Kidney (tissue), 14 donors: Measurements from ENCODE around the gene NKX2-2. TPM values are rescaled to one million over a fixed set of nuclear protein-coding genes. Genes with fewer than 3 reads are reported as not detected.

Experiments used
- DNase-seq, 5 donors: peaks; one replicate each; pipeline ENCODE4 v3.0.0-alpha.2; 2013 to 2020
- FAIRE-seq: peaks from 2 replicates; lab custom pipeline; 2012; peaks lifted over from hg19 to GRCh38; lab: Jason Lieb, UNC
- H3K27ac ChIP-seq, 2 donors: one replicate each; pipeline ENCODE4 v1.7.0; 2013; ENCODE audit warnings: low read depth in 2 of 2, low read length in 2 of 2, inconsistent platforms in 1 of 2
- H3K27me3 ChIP-seq: one replicate; pipeline ENCODE4 v1.7.1; 2013; ENCODE audit warnings: low read length, inconsistent platforms; ENCODE audit not compliant: control insufficient read depth, insufficient read depth
- H3K36me3 ChIP-seq, 3 donors: one replicate each; pipeline versions ENCODE4 v1.7.0 to v1.7.1; 2013; ENCODE audit warnings: low read length in 3 of 3, control low read depth in 1 of 3, inconsistent platforms in 1 of 3; ENCODE audit not compliant: insufficient read depth in 3 of 3, control insufficient read depth in 2 of 3
- H3K4me1 ChIP-seq, 3 donors: one replicate each; pipeline versions ENCODE4 v1.7.0 to v1.7.1; 2013; ENCODE audit warnings: low read length in 3 of 3, inconsistent platforms in 1 of 3, low read depth in 1 of 3; ENCODE audit not compliant: control insufficient read depth in 2 of 3, insufficient read depth in 2 of 3
- H3K4me3 ChIP-seq, 3 donors: one replicate each; pipeline versions ENCODE4 v1.7.0 to v1.8.1; 2013; ENCODE audit warnings: low read length in 3 of 3, control low read depth in 1 of 3, inconsistent platforms in 1 of 3
- H3K9ac ChIP-seq, 3 donors: one replicate each; pipeline versions ENCODE4 v1.7.0 to v1.7.1; 2013; ENCODE audit warnings: low read length in 3 of 3, control low read depth in 1 of 3, inconsistent platforms in 1 of 3
- H3K9me3 ChIP-seq, 3 donors: one replicate each; pipeline versions ENCODE4 v1.7.0 to v1.7.1; 2013; ENCODE audit warnings: low read length in 3 of 3, control low read depth in 1 of 3, inconsistent platforms in 1 of 3; ENCODE audit not compliant: control insufficient read depth in 2 of 3, insufficient read depth in 1 of 3
- intact Hi-C: fragments of 100-400 bp; cut with DNase I; formaldehyde crosslinking; loops from one replicate; pipeline ENCODE4 v1.11.1; 2022
- polyA plus RNA-seq: library from polyadenylated mRNA; stranded (reverse); fragments of 350-450 nt; fragmentation: Illumina TruSeq; extraction: RNeasy Lipid Tissue Mini Kit (QIAGEN cat#74804); gene quantifications from one replicate; pipeline ENCODE4 v1.2.3, GENCODE V29; 2014; ENCODE audit warnings: low read depth, low replicate concordance; ENCODE audit not compliant: insufficient read depth
- total RNA-seq: library from RNA; stranded (reverse); fragmentation: NEBNext Ultra II Directional; extraction: Animal tissue kit (Norgen Biotek cat#: 25700); gene quantifications from one replicate; pipeline ENCODE4 v1.2.1, GENCODE V29; 2021
- TF ChIP-seq, protein P1 (sequence below): IDR thresholded peaks from 3 replicates; pipeline ENCODE4 v1.5.1; 2012; ENCODE audit warnings: mild to moderate bottlenecking, moderate library complexity, borderline replicate concordance; ENCODE audit not compliant: insufficient read depth; ENCODE audit errors: extremely low read depth
- donor health status: control.
- donor health status: control.
- donor health status: control.
- donor health status: control.
- donor health status: control.
- donor health status: DM: yes; HTN: yes; CAD: no.
- donor health status: Normal renal cell carcinoma (clear cell type).

NKX2-2 gene
- total and polyA plus RNA-seq, 2 donors from 2014 or later: not detected

DNA sequence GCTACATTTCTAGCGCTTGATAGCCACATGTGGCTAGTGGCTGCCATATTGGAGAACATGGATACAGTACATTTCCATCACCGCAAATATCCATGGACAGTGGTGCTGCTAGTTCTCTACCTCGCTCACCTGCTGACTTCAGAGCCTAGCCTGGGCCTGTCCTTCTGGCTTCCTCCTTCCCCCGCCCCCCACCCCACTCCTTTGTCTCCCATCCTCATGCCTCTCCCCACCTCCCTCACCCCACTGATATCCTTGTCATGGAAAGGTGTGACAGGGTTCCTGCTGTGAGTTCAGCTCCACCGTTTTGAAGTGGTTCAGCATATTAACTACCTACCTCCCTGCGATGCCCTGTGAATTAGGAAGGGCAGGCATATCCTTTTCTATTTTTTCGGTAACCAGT is 14.2 kb downstream of the NKX2-2 start:
- Histone ChIP-seq H3K36me3 (no peaks in the 10 kb centered on the region), H3K4me1 (no peaks in the 10 kb centered on the region), H3K27ac (no peak overlapping the region), H3K4me3 (no peak overlapping the region), H3K9ac (no peak overlapping the region), H3K27me3 (peaks cover 4% of the 10 kb centered on the region), H3K9me3 (no peaks in the 10 kb centered on the region)
- TF ChIP-seq, protein P1, sequence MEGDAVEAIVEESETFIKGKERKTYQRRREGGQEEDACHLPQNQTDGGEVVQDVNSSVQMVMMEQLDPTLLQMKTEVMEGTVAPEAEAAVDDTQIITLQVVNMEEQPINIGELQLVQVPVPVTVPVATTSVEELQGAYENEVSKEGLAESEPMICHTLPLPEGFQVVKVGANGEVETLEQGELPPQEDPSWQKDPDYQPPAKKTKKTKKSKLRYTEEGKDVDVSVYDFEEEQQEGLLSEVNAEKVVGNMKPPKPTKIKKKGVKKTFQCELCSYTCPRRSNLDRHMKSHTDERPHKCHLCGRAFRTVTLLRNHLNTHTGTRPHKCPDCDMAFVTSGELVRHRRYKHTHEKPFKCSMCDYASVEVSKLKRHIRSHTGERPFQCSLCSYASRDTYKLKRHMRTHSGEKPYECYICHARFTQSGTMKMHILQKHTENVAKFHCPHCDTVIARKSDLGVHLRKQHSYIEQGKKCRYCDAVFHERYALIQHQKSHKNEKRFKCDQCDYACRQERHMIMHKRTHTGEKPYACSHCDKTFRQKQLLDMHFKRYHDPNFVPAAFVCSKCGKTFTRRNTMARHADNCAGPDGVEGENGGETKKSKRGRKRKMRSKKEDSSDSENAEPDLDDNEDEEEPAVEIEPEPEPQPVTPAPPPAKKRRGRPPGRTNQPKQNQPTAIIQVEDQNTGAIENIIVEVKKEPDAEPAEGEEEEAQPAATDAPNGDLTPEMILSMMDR: no peak
- DNase-seq (no peak), FAIRE-seq (no peak)
- intact Hi-C loops: loop anchor here (10.0 kb wide), 1 partner anchor 625 kb away; no protein-coding TSS in a partner anchor

DNA sequence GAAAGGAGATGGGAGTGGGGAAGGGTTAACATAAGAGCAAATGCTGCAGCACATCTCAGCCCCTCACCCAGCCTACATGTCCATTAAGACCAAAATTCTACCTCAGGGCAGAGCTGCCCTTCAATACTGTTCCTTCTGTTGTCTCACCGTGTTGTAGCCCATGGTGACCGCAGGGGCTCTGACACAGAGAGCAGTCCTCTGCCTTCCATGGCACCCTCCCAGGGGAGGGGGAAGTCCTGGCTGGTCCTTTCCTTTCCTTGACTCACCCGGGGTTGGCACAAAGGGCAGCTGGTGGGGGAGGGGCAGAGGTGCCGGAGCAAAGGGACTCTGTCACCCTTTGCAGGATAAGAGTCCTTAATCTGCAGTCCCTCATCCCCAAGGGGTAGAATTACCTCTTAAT is 15.2 kb downstream of the NKX2-2 start:
- FAIRE-seq (no peak), DNase-seq (no peak)
- H3K27ac ChIP-seq: no peak overlapping the region
- TF ChIP-seq, protein P1: no peak
- no peaks in the 10 kb centered on the region for H3K4me1 ChIP-seq
- no peaks in the 10 kb centered on the region for H3K27me3 ChIP-seq
- intact Hi-C loops: no loop called here
- no peak overlapping the region for H3K9ac ChIP-seq
- H3K36me3 ChIP-seq: no peaks in the 10 kb centered on the region
- no peak overlapping the region for H3K4me3 ChIP-seq
- no peaks in the 10 kb centered on the region for H3K9me3 ChIP-seq

DNA sequence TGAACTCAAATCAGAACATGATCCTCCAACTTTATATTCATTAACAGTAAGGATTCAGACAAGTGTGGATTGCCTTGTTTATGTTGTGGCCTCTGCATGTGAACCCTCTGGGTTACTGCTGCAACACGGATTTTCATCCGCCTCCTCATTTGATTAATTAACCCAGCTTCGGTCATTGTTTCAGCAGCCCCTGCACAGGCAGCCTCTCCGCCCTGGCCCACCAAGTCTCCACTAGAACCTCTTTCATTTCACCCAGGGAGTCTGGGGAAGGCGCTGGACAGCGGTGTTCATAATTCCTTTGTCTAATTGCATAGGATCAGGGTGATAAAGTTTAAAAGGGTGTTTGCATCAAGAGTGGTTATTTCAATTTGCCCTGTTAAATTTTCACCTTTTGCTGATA is 15.7 kb downstream of the NKX2-2 start:
- intact Hi-C loops: no loop called here

DNA sequence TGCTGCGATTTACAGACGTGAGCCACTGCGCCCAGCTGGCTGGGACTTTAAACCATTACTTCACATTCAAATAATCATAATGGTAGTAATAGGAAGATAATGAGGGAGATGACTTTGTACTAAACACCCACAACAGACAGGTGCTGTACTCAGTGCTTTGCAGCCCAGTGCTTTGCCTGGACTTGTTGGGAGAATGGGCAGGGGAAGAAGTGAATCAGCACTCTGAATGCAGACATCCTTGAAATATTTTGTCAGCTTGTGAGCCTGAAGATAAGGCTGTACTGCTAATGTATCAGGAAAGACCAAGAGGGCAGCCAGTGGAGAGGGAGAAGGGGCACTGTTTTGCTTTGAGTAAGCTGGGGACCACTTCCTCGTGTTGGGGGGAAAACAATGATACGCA is 17.4 kb downstream of the NKX2-2 start:
- Histone ChIP-seq H3K9me3 (no peaks in the 10 kb centered on the region), H3K36me3 (no peaks in the 10 kb centered on the region), H3K27me3 (peaks cover 2% of the 10 kb centered on the region), H3K4me3 (no peak overlapping the region), H3K4me1 (no peaks in the 10 kb centered on the region), H3K9ac (no peak overlapping the region), H3K27ac (no peak overlapping the region)
- DNase-seq (no peak), FAIRE-seq (no peak)
- TF ChIP-seq, protein P1: no peak
- intact Hi-C loops: no loop called here

More for the DNA sequence above, 15.7 kb downstream of the NKX2-2 start:
- Histone ChIP-seq H3K4me3 (no peak overlapping the region), H3K27ac (no peak overlapping the region), H3K4me1 (no peaks in the 10 kb centered on the region), H3K9ac (no peak overlapping the region), H3K9me3 (no peaks in the 10 kb centered on the region), H3K27me3 (no peaks in the 10 kb centered on the region), H3K36me3 (no peaks in the 10 kb centered on the region)
- DNase-seq (no peak), FAIRE-seq (no peak)
- TF ChIP-seq, protein P1: no peak
